ENCODE results near the gene VN1R5.
"Not testable (repeated sequence)": the region's sequence is repeated elsewhere in the genome, so short reads cannot be mapped to it uniquely, and the experiment has no call there.

VN1R5 gene

DNA sequence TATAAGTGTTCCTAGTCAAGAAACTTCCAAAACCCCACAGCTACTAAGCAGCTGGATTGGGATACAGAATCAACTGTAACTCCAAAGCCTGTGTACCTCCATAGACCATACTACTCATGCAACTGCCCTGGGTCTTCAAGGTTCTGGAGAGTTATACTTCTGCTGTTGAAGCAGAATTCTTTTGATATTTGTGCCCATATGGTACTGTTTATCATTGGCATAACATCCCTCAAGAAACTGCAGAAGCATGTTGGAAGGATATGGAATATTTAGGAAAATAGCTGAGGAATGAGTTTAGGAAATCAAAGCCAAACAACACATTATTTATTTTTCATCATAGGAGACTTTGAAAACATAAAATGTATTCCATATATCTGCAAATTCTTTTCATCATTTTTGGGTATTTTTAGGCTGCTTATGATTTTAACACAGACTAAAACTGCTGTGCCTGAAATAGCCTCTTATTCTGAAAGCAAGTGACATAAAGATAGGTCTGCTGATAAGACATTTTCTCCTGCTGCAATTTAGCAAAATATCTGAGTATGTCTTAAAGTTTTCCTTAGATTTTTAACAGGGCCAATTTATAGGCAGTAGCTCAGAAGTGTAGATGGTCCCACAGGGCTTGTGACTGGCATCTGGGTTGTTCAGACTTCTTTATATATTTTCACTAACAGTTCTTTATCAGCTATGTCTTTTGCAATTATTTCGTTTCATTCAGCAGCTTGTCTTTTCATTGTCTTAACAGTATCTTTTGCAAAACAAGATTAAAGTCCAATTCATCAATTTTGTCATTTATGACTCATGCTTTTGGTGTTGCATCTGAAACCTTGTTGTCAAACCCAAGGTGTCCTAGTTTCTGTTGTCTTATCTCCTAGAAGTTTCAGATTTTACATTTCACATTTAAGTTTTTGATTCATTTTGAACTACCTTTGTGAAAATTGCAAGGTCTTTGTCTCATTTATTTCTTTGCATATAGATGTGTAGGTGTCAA, 43.0 kb upstream of the VN1R5 start:
- DNase-seq (ENCODE audit: extremely low spot score), result no peak
- ChIA-PET POLR2A (no interaction called here), CTCF (no interaction called here)
- TF ChIP-seq NFRKB (IDR thresholded peaks at IDR 0.05) (no peak), ELF4 (IDR thresholded peaks at IDR 0.05) (no peak), LEF1 (IDR thresholded peaks at IDR 0.05; ENCODE audit: borderline replicate concordance) (no peak), FOXA1 (IDR thresholded peaks at IDR 0.05) (no peak), ARNT (IDR thresholded peaks at IDR 0.05) (no peak), ZNF384 (IDR thresholded peaks at IDR 0.05) (no peak), SUZ12 (IDR thresholded peaks at IDR 0.05) (no peak)

DNA sequence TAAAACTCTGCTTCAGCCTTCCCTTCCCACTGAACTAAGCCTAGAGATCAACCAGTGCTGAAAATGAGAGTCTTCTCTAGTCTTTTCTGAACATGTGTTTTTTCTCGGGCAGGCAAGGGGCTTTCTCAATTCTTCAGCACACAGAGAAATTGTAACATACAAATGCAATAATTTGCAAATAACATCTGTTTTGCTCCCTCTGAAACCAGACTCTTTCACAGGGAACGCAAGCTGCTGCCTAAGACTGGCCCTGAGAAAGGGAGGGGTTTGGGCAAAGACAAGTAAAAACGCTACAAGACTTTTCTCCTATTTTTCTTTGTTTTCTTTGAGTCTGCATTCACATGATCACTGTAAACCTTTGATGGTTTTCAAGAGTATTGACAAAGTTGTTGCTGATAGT, 39.6 kb upstream of the VN1R5 start:
- DNase-seq (ENCODE audit: extremely low spot score), result no peak
- no peak for TF ChIP-seq FOXK2 (IDR thresholded peaks at IDR 0.05)
- TF ChIP-seq LEF1 (IDR thresholded peaks at IDR 0.05; ENCODE audit: borderline replicate concordance), result no peak
- no peak for TF ChIP-seq ELF4 (IDR thresholded peaks at IDR 0.05)
- TF ChIP-seq ZNF384 (IDR thresholded peaks at IDR 0.05), result no peak
- no peak for TF ChIP-seq L3MBTL2 (conservative IDR thresholded peaks at IDR 0.05)
- TF ChIP-seq, protein P1, sequence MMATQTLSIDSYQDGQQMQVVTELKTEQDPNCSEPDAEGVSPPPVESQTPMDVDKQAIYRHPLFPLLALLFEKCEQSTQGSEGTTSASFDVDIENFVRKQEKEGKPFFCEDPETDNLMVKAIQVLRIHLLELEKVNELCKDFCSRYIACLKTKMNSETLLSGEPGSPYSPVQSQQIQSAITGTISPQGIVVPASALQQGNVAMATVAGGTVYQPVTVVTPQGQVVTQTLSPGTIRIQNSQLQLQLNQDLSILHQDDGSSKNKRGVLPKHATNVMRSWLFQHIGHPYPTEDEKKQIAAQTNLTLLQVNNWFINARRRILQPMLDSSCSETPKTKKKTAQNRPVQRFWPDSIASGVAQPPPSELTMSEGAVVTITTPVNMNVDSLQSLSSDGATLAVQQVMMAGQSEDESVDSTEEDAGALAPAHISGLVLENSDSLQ (IDR thresholded peaks at IDR 0.05), result no peak
- TF ChIP-seq CTBP1 (IDR thresholded peaks at IDR 0.05; ENCODE audit: borderline replicate concordance), result no peak
- no peak for TF ChIP-seq SP1 (IDR thresholded peaks at IDR 0.05)
- TF ChIP-seq SUZ12 (IDR thresholded peaks at IDR 0.05), result no peak
- TF ChIP-seq ARNT (IDR thresholded peaks at IDR 0.05), result no peak
- no peak for TF ChIP-seq FOXM1 (IDR thresholded peaks at IDR 0.05; ENCODE audit: borderline replicate concordance)
- no peak for TF ChIP-seq TARDBP (IDR thresholded peaks at IDR 0.05)
- TF ChIP-seq FOXA1 (IDR thresholded peaks at IDR 0.05), result no peak
- no peak for TF ChIP-seq NFRKB (IDR thresholded peaks at IDR 0.05)
- no peak for TF ChIP-seq HDGF (IDR thresholded peaks at IDR 0.05; ENCODE audit: borderline replicate concordance)
- TF ChIP-seq BHLHE40 (IDR thresholded peaks at IDR 0.05; ENCODE audit: borderline replicate concordance), result no peak
- ChIA-PET POLR2A (no interaction called here), CTCF (no interaction called here)

DNA sequence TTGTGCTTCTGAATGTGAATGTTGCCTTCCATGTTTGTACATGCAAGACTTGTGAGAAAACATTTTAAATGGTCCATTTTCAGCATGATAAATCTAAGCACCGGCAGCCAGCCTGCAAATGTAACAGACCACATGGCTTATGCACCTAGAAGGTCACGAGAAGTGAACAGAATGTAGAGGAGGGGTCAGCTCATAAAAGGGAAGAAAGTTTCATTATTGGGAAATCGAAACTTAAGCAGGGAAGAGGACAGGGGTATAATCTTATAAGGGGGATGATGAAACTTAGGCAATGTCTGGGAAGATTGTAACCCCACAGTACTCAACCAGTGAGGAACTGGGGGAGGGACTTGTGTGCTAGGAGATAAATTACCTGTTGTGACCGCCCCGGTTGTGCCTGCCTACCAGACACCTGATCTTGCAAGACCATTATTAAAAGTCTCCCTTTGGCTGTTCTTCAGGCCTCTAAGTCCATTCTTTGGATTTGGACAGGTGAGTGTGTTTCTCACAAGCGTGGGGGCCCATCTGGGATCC, 37.7 kb upstream of the VN1R5 start:
- ChIA-PET CTCF (no interaction called here), POLR2A (no interaction called here)
- TF ChIP-seq NFRKB (IDR thresholded peaks at IDR 0.05), result no peak
- TF ChIP-seq, protein P1 (IDR thresholded peaks at IDR 0.05), result no peak
- TF ChIP-seq FOXA1 (IDR thresholded peaks at IDR 0.05), result no peak
- no peak for TF ChIP-seq HDGF (IDR thresholded peaks at IDR 0.05; ENCODE audit: borderline replicate concordance)
- TF ChIP-seq LEF1 (IDR thresholded peaks at IDR 0.05; ENCODE audit: borderline replicate concordance), result no peak
- TF ChIP-seq SP1 (IDR thresholded peaks at IDR 0.05), result no peak
- no peak for TF ChIP-seq L3MBTL2 (conservative IDR thresholded peaks at IDR 0.05)
- TF ChIP-seq FOXM1 (IDR thresholded peaks at IDR 0.05; ENCODE audit: borderline replicate concordance), result no peak
- no peak for TF ChIP-seq BHLHE40 (IDR thresholded peaks at IDR 0.05; ENCODE audit: borderline replicate concordance)
- no peak for TF ChIP-seq ARNT (IDR thresholded peaks at IDR 0.05)
- TF ChIP-seq CTBP1 (IDR thresholded peaks at IDR 0.05; ENCODE audit: borderline replicate concordance), result no peak
- TF ChIP-seq FOXK2 (IDR thresholded peaks at IDR 0.05), result no peak
- TF ChIP-seq SUZ12 (IDR thresholded peaks at IDR 0.05), result no peak
- no peak for TF ChIP-seq ELF4 (IDR thresholded peaks at IDR 0.05)
- TF ChIP-seq ZNF384 (IDR thresholded peaks at IDR 0.05), result no peak
- no peak for TF ChIP-seq TARDBP (IDR thresholded peaks at IDR 0.05)
- DNase-seq (ENCODE audit: extremely low spot score), result no peak

DNA sequence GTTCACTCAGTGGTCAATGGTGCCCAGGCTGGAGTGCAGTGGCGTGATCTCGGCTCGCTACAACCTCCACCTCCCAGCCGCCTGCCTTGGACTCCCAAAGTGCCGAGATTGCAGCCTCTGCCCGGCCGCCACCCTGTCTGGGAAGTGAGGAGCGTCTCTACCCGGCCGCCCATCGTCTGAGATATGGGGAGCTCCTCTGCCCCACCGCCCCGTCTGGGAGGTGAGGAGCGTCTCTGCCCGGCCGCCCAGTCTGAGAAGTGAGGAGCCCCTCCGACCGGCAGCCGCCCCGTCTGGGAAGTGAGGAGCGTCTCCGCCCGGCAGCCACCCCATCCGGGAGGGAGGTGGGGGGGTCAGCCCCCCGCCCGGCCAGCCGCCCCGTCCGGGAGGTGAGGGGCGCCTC, 35.6 kb upstream of the VN1R5 start:
- DNase-seq (ENCODE audit: extremely low spot score); CTCF ChIA-PET; POLR2A ChIA-PET: not testable (repeated sequence)

DNA sequence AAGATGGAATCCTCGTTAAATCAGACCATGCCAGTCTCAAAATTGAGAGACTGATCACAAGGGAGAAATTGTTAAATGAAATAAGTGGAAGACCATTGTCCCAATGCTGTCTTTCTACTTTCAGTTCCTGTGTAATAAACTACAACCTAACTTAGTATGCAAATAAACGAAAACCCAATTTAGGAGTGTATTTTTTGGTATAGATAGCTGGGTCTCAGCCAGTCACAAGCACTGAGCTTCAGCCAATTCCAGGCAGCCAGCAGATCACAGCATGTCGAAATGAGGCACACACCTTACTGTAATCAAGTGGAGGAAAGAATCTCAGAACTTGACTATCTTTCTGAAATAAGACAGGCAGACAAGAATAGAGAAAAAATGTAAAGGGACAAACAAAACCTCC, 33.0 kb upstream of the VN1R5 start:
- CTCF ChIA-PET, result no interaction called here
- POLR2A ChIA-PET, result no interaction called here
- TF ChIP-seq L3MBTL2 (conservative IDR thresholded peaks at IDR 0.05) (no peak), FOXK2 (IDR thresholded peaks at IDR 0.05) (no peak), ELF4 (IDR thresholded peaks at IDR 0.05) (no peak), NFRKB (IDR thresholded peaks at IDR 0.05) (no peak), SUZ12 (IDR thresholded peaks at IDR 0.05) (no peak), ZNF384 (IDR thresholded peaks at IDR 0.05) (no peak)
- DNase-seq (ENCODE audit: extremely low spot score), result no peak

DNA sequence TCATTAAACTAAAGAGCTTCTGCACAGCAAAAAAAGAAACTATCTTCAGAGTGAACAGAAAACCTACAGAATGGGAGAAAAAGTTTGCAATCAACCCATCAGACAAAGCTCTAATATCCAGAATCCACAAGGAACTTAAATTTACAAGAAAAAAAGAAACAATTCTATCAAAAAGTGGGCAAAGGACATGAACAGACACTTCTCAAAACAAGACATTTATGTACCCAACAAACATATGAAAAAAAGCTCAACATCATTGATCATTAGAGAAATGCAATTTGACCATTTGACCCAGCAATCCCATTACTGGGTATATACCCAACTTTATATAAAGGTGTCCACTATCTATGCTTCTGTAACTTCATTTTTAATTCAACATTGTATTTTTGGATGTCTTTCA, 31.1 kb upstream of the VN1R5 start:
- POLR2A ChIA-PET, result no interaction called here

DNA sequence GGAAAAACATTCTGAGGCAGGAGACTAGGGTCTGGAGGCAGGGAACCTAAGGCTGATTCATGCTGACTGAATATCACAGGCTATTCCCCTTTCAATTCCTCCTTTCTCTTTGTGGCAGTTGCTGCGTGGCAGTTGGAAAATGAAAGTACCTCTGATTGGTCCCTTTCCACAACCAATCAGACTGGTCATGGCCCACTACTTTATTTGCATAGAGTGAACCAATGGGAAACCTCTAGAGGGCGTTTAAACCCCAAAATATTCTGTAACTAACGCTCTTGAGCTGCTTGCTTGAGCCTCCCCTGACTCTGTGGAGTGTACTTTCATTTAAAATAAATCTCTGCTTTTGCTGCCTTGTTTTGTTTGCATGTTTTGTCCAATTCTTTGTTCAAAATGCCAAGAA, 27.7 kb upstream of the VN1R5 start:
- ChIA-PET POLR2A (no interaction called here), CTCF (no interaction called here)
- TF ChIP-seq, protein P1 (IDR thresholded peaks at IDR 0.05), result no peak
- TF ChIP-seq NFRKB (IDR thresholded peaks at IDR 0.05) (no peak), HDGF (IDR thresholded peaks at IDR 0.05; ENCODE audit: borderline replicate concordance) (no peak), FOXK2 (IDR thresholded peaks at IDR 0.05) (no peak), BHLHE40 (IDR thresholded peaks at IDR 0.05; ENCODE audit: borderline replicate concordance) (no peak), LEF1 (IDR thresholded peaks at IDR 0.05; ENCODE audit: borderline replicate concordance) (no peak), FOXA1 (IDR thresholded peaks at IDR 0.05) (no peak), ZNF384 (IDR thresholded peaks at IDR 0.05) (no peak), TARDBP (IDR thresholded peaks at IDR 0.05) (no peak), L3MBTL2 (conservative IDR thresholded peaks at IDR 0.05) (no peak), SUZ12 (IDR thresholded peaks at IDR 0.05) (no peak)
- no peak for DNase-seq (ENCODE audit: extremely low spot score)

More for the DNA sequence above, 31.1 kb upstream of the VN1R5 start:
- no peak for TF ChIP-seq ELF4 (IDR thresholded peaks at IDR 0.05)
- no peak for TF ChIP-seq L3MBTL2 (conservative IDR thresholded peaks at IDR 0.05)
- no peak for TF ChIP-seq LEF1 (IDR thresholded peaks at IDR 0.05; ENCODE audit: borderline replicate concordance)
- no peak for TF ChIP-seq TARDBP (IDR thresholded peaks at IDR 0.05)
- TF ChIP-seq HDGF (IDR thresholded peaks at IDR 0.05; ENCODE audit: borderline replicate concordance), result no peak
- DNase-seq (ENCODE audit: extremely low spot score), result no peak
- CTCF ChIA-PET, result no interaction called here
